ENCODE results near the gene JPH2. TPM values are rescaled to one million over a fixed set of nuclear protein-coding genes. Genes with fewer than 3 reads are reported as not detected.

The JPH2 gene
- total RNA-seq, 2 donors from 2014 or later = 29.1 to 31.1 TPM

DNA sequence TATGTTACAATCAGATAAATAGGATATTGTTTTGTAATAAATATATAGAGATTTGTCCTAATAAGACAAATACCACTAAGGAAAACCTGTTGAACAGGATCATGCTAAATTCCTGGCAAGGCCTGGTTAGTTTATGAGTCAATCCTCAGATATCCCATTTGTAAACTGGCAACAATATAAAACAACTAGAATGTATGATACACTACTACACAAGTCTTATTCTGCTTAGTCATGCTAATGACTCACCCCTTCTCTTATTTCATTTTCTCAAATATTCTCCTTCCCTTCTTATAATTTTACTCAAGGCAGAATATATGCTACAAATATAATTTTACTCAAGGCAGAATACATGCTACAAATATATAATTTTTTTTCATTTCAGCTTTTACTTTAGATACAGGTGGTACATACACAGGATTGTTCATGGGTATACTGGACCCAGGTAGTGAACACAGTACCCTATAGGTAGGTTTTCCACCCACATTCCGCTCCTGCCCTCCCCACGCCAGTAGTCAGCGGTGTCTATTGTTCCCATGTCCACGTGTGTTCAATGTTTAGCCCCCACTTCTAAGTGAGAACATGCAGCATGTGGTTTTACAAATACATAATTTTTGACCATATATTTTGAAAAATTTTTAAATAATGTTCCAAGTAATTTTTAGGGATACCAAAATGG, 17.3 kb upstream of the JPH2 start:
- TF ChIP-seq POLR2AphosphoS5 (IDR thresholded peaks at IDR 0.05) (peak; percentile 94), POLR2A (IDR thresholded peaks at IDR 0.05) (no peak)
- TF ChIP-seq, protein P1, sequence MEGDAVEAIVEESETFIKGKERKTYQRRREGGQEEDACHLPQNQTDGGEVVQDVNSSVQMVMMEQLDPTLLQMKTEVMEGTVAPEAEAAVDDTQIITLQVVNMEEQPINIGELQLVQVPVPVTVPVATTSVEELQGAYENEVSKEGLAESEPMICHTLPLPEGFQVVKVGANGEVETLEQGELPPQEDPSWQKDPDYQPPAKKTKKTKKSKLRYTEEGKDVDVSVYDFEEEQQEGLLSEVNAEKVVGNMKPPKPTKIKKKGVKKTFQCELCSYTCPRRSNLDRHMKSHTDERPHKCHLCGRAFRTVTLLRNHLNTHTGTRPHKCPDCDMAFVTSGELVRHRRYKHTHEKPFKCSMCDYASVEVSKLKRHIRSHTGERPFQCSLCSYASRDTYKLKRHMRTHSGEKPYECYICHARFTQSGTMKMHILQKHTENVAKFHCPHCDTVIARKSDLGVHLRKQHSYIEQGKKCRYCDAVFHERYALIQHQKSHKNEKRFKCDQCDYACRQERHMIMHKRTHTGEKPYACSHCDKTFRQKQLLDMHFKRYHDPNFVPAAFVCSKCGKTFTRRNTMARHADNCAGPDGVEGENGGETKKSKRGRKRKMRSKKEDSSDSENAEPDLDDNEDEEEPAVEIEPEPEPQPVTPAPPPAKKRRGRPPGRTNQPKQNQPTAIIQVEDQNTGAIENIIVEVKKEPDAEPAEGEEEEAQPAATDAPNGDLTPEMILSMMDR (IDR thresholded peaks at IDR 0.05) = no peak
- 77% methylated on average over 4 of the region's 4 CpGs for WGBS

DNA sequence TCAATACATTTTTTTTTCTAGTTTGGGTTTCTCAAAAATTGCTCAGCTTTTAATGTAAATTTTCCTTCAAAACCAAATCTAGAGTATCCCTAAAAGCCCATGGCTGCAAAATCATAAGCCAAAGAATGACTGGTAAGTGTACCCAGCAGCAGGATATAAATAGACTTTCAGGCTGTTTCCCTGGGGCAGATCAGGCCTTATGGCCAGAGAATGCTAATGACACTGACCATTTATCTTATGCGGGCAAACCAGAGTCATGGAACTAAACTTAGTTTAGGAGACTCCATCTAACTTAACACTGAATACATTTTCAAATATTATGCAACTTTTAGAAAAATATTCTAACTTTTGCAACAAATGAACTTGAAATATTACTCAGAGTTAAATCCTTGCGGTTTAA, 16.2 kb upstream of the JPH2 start:
- intact Hi-C loops (cut with DNase I) = loop anchor here (10.0 kb wide), 1 partner anchor 532 kb away; no protein-coding TSS in a partner anchor
- peak overlapping the region in 1 of 2 donors; percentile 68 for H3K27ac ChIP-seq
- no peaks in the 10 kb centered on the region for H3K9me3 ChIP-seq
- peaks cover 15% of the 10 kb centered on the region for H3K4me1 ChIP-seq (replicated peaks)
- H3K27me3 ChIP-seq (replicated peaks; ENCODE audit: insufficient read depth) = no peaks in the 10 kb centered on the region
- no peak for DNase-seq (ENCODE audit: low spot score)
- peaks cover 0 to 5% of the 10 kb centered on the region in 2 donors for H3K36me3 ChIP-seq
- TF ChIP-seq POLR2A (IDR thresholded peaks at IDR 0.05) (no peak), POLR2AphosphoS5 (IDR thresholded peaks at IDR 0.05) (no peak)
- TF ChIP-seq, protein P1 (IDR thresholded peaks at IDR 0.05) = no peak
- WGBS = 88% methylated on average over 2 of the region's 2 CpGs
- no peak overlapping the region for H3K4me3 ChIP-seq

More for the DNA sequence above, 17.3 kb upstream of the JPH2 start:
- H3K4me1 ChIP-seq (replicated peaks) = peaks cover 15% of the 10 kb centered on the region
- intact Hi-C loops (cut with DNase I) = loop anchor here (10.0 kb wide), 1 partner anchor 531 kb away; no protein-coding TSS in a partner anchor
- H3K36me3 ChIP-seq = peaks cover 0 to 5% of the 10 kb centered on the region in 2 donors
- H3K9me3 ChIP-seq = no peaks in the 10 kb centered on the region
- peak; percentile 77 for DNase-seq (ENCODE audit: low spot score)
- no peak overlapping the region for H3K4me3 ChIP-seq
- no peaks in the 10 kb centered on the region for H3K27me3 ChIP-seq (replicated peaks; ENCODE audit: insufficient read depth)
- peak overlapping the region; percentile 66 to 68 for H3K27ac ChIP-seq

DNA sequence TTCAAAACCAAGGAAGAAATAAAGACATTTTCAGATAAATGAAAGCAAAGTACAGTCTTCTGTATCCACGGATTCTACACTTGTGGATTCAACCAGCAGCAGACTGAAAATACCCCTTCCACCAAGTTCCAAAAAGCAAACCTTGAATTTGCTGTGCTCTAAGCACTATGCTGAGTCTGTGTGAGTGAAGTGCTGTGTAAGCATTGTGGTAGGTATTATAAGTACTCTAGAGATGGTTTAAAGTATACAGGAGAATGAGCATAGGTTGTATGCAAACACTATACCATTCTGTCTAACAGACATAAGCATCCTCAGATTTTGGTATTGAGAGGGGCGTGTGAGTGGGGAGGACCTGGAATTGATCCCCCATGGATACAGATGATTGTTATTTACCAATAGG, 14.0 kb upstream of the JPH2 start:
- H3K4me1 ChIP-seq (replicated peaks) = peaks cover 15% of the 10 kb centered on the region
- H3K27ac ChIP-seq = no peak overlapping the region
- WGBS = 90% methylated on average over 2 of the region's 2 CpGs
- H3K9me3 ChIP-seq = no peaks in the 10 kb centered on the region
- intact Hi-C loops (cut with DNase I) = loop anchor here (10.0 kb wide), 1 partner anchor 534 kb away; no protein-coding TSS in a partner anchor
- no peak for DNase-seq (ENCODE audit: low spot score)
- TF ChIP-seq POLR2A (IDR thresholded peaks at IDR 0.05) (no peak), POLR2AphosphoS5 (IDR thresholded peaks at IDR 0.05) (no peak)
- TF ChIP-seq, protein P1 (IDR thresholded peaks at IDR 0.05) = no peak
- H3K36me3 ChIP-seq = peaks cover 0 to 15% of the 10 kb centered on the region in 2 donors
- H3K27me3 ChIP-seq (replicated peaks; ENCODE audit: insufficient read depth) = no peaks in the 10 kb centered on the region
- no peak overlapping the region for H3K4me3 ChIP-seq

DNA sequence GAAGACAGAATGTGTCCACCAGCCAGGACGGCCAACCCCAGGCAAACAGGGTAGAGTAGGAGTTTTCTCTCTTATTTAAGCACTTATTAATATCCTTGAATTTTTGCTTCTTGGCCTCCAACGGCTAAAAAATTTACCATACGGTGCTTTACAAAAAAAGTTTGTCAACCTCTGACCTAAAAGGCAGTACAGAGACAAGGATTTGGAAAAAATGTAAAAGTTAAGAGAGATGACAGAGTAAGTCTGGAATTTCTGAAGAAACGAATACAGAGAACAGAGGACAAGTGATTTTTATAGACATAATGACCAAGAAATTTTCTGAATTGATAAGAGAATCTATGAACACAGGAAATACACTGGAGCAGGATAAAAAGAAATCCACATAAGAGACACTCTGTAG, 13.4 kb upstream of the JPH2 start:
- WGBS = 78% methylated on average over 4 of the region's 4 CpGs

DNA sequence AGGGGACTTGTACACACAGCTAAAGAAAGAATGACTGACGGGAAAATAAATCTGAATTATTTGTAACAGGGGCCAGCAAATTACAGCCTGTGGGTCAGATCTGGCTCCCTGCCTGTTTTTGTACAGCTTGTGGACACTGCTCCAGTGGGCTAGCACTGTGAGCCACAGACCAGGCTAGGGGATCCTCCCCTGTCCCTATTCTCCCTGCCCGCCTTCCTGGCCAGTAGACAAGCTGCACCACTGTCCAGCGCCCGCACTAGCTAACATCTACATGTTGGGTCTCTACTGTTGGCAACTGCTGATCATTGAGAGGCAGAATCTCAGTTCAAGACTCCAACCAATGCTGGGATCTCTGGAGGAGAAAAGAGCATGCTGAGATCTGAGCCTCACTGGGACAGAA, 12.9 kb upstream of the JPH2 start:
- 93% methylated on average over 4 of the region's 4 CpGs for WGBS

More for the DNA sequence above, 13.4 kb upstream of the JPH2 start:
- no peak for DNase-seq (ENCODE audit: low spot score)
- Histone ChIP-seq H3K9me3 (no peaks in the 10 kb centered on the region), H3K4me1 (replicated peaks) (peaks cover 15% of the 10 kb centered on the region), H3K27me3 (replicated peaks; ENCODE audit: insufficient read depth) (no peaks in the 10 kb centered on the region), H3K36me3 (peaks cover 0 to 15% of the 10 kb centered on the region in 2 donors), H3K4me3 (no peak overlapping the region), H3K27ac (no peak overlapping the region)
- intact Hi-C loops (cut with DNase I) = loop anchor here (10.0 kb wide), 1 partner anchor 534 kb away; no protein-coding TSS in a partner anchor
- no peak for TF ChIP-seq POLR2A (IDR thresholded peaks at IDR 0.05)

More for the DNA sequence above, 12.9 kb upstream of the JPH2 start:
- intact Hi-C loops (cut with DNase I) = loop anchor here (10.0 kb wide), 3 partner anchors 285 to 535 kb away; partner anchors contain the start of gene TOX2
- Histone ChIP-seq H3K4me3 (no peak overlapping the region), H3K9me3 (no peaks in the 10 kb centered on the region), H3K36me3 (peaks cover 0 to 15% of the 10 kb centered on the region in 2 donors), H3K27me3 (replicated peaks; ENCODE audit: insufficient read depth) (no peaks in the 10 kb centered on the region), H3K27ac (no peak overlapping the region), H3K4me1 (replicated peaks) (peaks cover 15% of the 10 kb centered on the region)
- no peak for TF ChIP-seq POLR2AphosphoS5 (IDR thresholded peaks at IDR 0.05)
- no peak for TF ChIP-seq POLR2A (IDR thresholded peaks at IDR 0.05)
- TF ChIP-seq, protein P1 (IDR thresholded peaks at IDR 0.05) = no peak
- DNase-seq (ENCODE audit: low spot score) = no peak
